Measurements from ENCODE around the gene COL18A1.
"Not testable (repeated sequence)": the region's sequence is repeated elsewhere in the genome, so short reads cannot be mapped to it uniquely, and the experiment has no call there.

Gene COL18A1

DNA sequence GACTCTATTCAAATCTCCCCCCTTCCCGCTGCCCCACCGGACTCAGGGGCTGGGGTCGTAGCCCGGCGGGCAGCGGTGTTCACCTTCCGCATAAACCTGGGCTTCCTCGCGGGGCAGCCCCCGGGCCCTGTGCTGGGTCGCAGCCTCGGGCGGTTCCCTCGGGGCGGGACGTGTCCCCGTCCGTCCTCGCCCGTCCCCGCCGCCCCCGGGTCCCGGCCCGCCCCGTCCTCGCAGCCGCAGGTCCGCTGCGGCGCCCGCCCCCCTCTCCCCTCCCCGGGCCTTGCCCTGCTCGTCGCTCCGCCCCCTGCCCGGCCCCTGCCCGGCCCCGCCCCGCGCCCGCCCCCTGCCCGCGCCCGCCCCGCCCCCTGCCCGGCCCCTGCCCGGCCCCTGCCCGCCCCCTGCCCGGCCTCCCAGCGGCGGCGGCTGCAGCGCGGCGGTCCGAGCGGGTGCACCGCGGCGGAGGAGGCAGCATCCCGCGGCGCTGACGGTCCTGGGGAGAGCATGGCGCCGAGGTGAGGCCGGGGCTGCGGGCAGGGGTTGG is at the start of gene COL18A1:
Gene COL18A1, plus strand, starts transcription at position 436 of the 541 bp plus-strand sequence. Its CDS starts 66 bp downstream, at position 502.
- DNase-seq: no peak

GRCh38 chr21:45355573-45355972 is 49.4 kb upstream of the COL18A1 start:
- no peak for DNase-seq

DNA sequence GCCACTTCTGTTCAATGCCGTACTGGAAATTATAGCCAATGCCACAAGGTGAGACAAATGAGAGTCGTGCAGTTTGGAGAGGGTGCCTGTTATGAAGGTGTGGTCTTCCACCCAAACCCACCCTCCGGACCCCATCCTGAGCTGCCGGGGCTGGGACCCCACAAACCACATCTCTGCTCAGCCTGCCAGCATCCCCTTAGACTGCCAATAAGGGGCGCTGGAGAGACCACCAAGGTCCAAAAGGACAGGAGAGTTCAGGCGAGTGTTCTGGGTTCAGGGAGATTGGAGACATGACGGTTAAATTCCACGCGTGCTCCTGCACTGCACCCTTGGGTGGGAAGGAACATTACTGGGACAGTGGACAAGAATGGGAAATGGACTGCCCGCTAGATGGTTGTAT is 48.7 kb upstream of the COL18A1 start:
- no peak for DNase-seq

DNA sequence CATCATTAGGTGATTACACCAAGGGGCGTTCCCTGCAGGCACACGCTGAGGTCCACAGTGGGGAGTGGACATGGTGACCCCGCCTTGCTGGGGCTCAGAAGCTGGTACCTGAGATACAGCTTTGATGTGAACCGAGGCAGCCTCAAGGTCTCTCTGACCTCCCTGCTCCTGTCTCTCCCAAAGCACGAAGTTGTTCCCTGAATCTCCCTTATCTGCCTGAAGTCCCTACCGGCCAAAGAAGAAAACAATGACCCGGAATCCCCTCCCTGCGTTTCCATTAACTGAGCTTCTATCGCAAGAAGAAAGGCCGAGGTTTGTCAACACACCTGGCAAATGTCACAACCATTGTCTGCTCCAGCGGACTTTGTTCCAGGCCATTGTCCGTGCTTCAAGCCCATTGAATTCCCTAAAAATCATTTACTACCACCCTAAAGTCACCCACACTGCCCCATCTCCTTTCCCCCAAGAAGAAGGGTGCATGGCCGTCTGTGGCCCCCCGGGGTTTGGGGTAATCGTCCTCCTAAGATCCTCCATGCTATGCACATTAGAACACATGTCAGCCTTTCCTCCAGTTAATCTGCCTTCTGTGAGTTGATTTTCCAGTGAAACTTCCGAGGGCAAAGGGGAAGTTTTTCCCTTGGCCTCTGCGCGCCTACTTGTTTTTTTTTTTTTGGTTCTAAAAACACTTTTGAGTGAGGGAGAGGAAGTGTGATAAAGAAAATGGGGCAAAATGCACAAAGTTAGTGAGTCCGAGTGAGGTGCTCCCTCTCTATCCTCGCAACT is 48.1 kb upstream of the COL18A1 start:
- DNase-seq: no peak

DNA sequence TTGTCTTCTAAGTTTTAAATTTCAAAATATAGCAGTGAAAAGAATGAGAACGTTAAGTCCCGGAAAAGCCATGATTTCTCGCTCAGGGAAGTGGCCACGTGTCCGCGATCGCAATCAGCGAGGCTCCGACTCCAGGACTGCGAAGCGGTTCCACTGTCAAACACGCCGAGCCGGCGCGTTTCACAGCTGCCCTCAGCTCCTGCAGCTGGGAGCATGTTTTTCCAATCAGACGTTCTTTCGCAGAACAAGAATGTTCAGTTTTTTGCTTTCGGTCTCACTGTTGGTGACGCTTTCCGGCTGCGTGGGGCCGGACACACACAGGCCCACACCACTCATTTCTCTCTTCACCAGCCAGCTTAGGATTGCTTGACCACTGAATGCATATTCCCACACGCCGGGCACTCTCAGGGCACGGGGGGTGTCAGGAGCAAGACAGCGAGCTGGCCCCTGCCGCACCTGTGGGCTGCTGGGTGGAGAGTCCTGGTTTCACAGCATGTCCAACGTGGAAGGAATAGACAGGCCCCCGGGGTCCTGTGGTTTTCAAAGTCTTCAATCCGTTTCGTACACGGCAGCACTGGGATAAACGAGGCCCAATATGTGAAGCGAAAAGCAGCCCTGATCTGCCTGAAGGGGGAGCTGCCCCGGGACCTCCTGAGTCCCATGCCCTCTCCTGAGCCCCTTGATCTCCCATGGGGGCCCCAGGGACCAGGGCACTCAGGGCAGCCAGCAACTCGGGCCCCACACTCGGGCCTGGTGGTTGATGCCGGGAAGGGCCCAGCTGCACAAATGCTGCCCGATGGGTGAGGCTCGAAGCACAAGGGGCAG is 47.3 kb upstream of the COL18A1 start:
- DNase-seq: no peak

- no peak for DNase-seq
Observed at GRCh38 chr21:45358261-45358670, 46.7 kb upstream of the COL18A1 start.

- DNase-seq: no peak
Observed at GRCh38 chr21:45358711-45359310, 46.2 kb upstream of the COL18A1 start.

- no peak for DNase-seq
Observed at GRCh38 chr21:45359451-45360217, 45.3 kb upstream of the COL18A1 start.

GRCh38 chr21:45361033-45361997 is 43.6 kb upstream of the COL18A1 start:
- DNase-seq: no peak

GRCh38 chr21:45362077-45362747 is 42.8 kb upstream of the COL18A1 start:
- DNase-seq: no peak

DNA sequence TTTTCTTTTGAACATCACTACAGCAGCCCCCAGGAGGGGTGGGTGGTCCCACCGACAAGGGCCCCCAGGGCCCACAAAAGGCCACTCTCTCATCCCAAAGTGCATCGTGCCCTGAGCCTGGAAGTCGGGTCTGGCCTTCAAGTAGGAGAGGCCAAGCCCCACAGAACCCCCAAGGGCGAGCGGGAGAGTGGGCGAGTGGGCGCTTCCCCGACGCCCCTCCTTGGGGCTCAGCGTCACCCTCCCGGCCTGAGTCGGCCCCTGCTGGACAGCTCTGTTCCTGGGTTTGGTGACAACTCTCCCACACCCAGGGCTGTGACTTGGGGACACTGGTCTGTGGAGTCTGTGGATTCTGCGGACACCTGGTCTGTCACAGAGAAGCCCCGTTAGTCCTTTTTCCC is 42.2 kb upstream of the COL18A1 start:
- DNase-seq: no peak

DNA sequence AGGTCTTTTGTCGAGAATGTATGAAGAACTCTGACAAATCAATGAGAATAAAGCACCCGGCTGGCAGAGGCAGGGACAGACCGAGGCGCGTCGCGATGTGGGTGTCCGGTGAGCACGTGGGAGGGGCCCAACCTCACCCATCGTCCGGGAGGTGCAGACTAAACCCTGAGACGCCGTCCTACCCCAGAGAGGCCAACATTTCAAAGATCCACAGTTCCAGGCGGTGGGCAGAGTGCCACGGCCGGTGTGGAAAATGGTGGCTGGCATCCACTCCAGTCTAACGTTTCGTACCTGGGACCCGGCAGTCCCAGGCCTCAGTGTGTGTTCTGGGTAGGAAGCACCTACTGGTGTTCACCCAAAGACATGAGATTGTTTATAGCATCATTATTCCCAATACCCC is 41.7 kb upstream of the COL18A1 start:
- not testable (repeated sequence) for DNase-seq

- DNase-seq: no peak
Observed at GRCh38 chr21:45363921-45364467, 41.0 kb upstream of the COL18A1 start.

- DNase-seq: no peak
Observed at GRCh38 chr21:45364468-45365185, 40.3 kb upstream of the COL18A1 start.

DNA sequence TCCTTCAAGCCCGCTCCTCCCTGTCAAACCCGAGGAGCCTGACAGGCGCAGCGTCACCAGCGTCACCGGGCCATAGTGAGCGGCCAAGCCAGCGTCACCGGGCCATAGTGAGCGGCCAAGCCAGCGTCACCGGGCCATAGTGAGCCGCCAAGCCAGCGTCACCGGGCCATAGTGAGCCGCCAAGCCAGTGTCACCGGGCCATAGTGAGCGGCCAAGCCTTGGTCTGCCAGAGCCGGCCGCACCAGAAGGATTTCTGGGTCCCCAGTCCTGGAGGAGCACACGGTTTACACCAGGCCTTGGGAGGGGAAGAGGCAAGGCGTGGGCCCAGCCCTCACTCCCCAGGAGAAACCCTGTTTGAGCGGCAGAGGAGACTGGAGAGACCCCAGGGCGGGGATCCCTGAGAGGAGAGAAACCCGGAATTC is 39.8 kb upstream of the COL18A1 start:
- DNase-seq: no peak

GRCh38 chr21:45365608-45366241 is 39.2 kb upstream of the COL18A1 start:
- DNase-seq: no peak

GRCh38 chr21:45366476-45366875 is 38.5 kb upstream of the COL18A1 start:
- DNase-seq: no peak

GRCh38 chr21:45366931-45367401 is 38.0 kb upstream of the COL18A1 start:
- no peak for DNase-seq

Data from DMS79 (cell line).